Cardiac muscle cell (in vitro differentiated cells and primary cell): ENCODE results near the gene PGS1. TPM values are rescaled to one million over a fixed set of nuclear protein-coding genes. Genes with fewer than 3 reads are reported as not detected.

Experiments
- DNase-seq, 2 donors: peaks; one replicate each; pipeline versions ENCODE4 v3.0.0 to v3.0.0-alpha.2; 2010 to 2017; ENCODE audit warnings: low read depth in 1 of 2, low spot score in 1 of 2
- H3K27ac ChIP-seq: fragments of 200-600 bp; sonication (generic); 2 replicates; pipeline ENCODE4 v1.5.1; 2016
- H3K27me3 ChIP-seq: fragments of 200-600 bp; sonication (generic); 2 replicates; pipeline ENCODE4 v1.6.0; 2016; ENCODE audit warnings: control low read depth
- H3K36me3 ChIP-seq: fragments of 200-600 bp; sonication (generic); 2 replicates; pipeline ENCODE4 v1.5.1; 2016; ENCODE audit warnings: control low read depth
- H3K4me1 ChIP-seq: fragments of 200-600 bp; sonication (generic); 2 replicates; pipeline ENCODE4 v1.8.1; 2017; ENCODE audit warnings: low read depth, mild to moderate bottlenecking, mixed run types
- H3K4me3 ChIP-seq: fragments of 200-600 bp; sonication (generic); 2 replicates; pipeline ENCODE4 v1.5.1; 2016; ENCODE audit warnings: mild to moderate bottlenecking
- H3K9me3 ChIP-seq: fragments of 200-600 bp; sonication (generic); 2 replicates; pipeline ENCODE4 v1.5.1; 2017; ENCODE audit warnings: low read depth, mild to moderate bottlenecking, control low read depth
- CTCF ChIP-seq: IDR thresholded peaks from 2 replicates; pipeline ENCODE4 v1.5.1; 2012; ENCODE audit warnings: low read depth, mild to moderate bottlenecking, low read length
- polyA plus RNA-seq: library from polyadenylated mRNA; unstranded; fragments of >200 nt; fragmentation: Nextera tagmentation; extraction: Ambion mirVana; gene quantifications from 2 replicates; pipeline ENCODE4 v1.2.1, GENCODE V29; 2016
- total RNA-seq: library from RNA; depleted of rRNA; stranded (reverse); fragments of >200 nt; gene quantifications from 2 replicates; pipeline ENCODE4 v1.2.3, GENCODE V29; 2016

The PGS1 gene
- total and polyA plus RNA-seq, 2 experiments from 2014 or later: 46.7 to 64.7 TPM

DNA sequence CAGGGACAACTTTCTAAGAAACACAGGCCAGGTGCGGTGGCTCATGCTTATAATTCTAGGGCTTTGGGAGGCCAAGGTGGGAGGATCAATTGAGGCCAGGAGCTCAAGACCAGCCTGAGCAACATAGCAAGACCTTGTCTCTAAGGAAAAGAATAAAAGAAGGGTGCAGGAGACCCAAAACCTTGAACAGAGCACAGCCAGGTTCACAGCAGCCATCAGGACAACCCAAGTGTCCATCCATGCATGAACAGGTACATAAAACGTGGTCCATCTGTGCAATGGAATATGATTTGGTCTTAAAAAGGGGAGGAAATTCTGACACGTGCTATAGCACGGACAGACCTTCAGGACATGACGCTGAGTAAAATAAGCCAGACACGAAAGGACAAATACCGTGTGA, 91.0 kb downstream of the PGS1 start:
- Histone ChIP-seq H3K4me1 (no peaks in the 10 kb centered on the region), H3K36me3 (no peaks in the 10 kb centered on the region), H3K9me3 (no peaks in the 10 kb centered on the region), H3K27me3 (no peaks in the 10 kb centered on the region), H3K27ac (no peak overlapping the region), H3K4me3 (no peak overlapping the region)
- no peak for TF ChIP-seq CTCF
- no peak for DNase-seq

DNA sequence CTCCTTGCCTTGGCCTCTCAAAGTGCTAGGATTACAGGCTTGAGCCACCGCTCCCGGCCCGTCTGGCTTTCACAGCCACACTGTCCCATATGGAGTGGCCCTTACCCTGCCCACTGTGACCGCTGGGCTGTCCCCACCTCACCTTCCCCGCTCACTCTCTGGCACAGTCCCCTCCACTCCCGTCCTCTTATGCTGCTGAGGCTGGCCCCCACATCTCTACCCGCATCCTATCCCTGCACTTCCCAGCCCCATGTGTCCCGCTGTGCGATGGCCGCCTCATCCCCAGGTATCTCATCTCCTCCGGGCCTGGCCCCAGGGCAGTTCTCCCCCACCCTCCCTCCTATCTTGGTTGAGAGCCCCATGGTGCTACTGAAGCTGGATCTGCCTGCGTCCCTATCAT, 93.2 kb downstream of the PGS1 start:
- no peaks in the 10 kb centered on the region for H3K27me3 ChIP-seq
- DNase-seq: no peak
- H3K27ac ChIP-seq: no peak overlapping the region
- TF ChIP-seq CTCF: no peak
- H3K4me1 ChIP-seq: no peaks in the 10 kb centered on the region
- no peaks in the 10 kb centered on the region for H3K9me3 ChIP-seq
- H3K36me3 ChIP-seq: no peaks in the 10 kb centered on the region
- no peak overlapping the region for H3K4me3 ChIP-seq

DNA sequence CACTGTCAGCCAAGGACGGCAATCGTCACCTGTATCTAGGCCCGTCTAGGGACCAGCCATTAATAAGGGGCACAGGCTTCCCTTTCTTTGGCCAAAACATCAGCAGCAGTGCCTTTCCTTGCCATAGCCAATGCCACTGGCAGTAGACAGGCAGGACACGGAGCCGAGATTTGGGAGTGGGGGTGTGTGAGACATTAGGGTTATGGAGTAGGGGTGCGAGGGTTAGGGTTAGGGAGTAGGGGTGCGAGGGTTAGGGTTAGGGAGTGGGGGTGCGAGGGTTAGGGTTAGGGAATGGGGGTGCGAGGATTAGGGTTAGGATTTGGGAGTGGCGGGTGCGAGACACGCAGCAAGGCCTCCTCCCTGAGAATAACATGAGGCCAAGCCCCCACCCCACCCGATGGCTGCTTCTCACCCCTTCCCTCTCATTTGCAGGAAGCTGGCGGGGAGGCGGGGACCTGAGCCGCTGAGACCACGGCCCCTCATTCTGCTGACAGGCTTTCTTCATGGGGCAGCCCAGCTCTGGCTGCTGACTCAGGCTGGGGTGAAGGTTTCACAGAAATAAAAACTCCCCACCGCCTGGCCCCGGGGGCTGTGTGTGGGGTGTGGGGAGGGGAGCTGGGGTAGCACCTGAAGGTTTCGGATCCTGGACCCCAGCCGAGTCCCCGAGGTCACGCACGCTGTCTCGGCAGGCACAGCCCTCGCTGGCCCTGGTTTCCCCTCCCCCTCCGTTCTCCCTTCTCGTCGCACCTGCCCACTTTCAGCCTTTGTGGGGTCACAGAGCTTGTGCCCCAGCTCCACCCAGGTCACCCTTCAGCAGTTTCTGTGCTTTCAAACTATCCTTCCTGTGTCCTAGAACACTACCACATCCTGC, 93.8 kb downstream of the PGS1 start:
- no peaks in the 10 kb centered on the region for H3K9me3 ChIP-seq
- no peak overlapping the region for H3K4me3 ChIP-seq
- H3K36me3 ChIP-seq: no peaks in the 10 kb centered on the region
- H3K27me3 ChIP-seq: no peaks in the 10 kb centered on the region
- no peak overlapping the region for H3K27ac ChIP-seq
- no peaks in the 10 kb centered on the region for H3K4me1 ChIP-seq
- no peak for TF ChIP-seq CTCF
- DNase-seq: no peak

DNA sequence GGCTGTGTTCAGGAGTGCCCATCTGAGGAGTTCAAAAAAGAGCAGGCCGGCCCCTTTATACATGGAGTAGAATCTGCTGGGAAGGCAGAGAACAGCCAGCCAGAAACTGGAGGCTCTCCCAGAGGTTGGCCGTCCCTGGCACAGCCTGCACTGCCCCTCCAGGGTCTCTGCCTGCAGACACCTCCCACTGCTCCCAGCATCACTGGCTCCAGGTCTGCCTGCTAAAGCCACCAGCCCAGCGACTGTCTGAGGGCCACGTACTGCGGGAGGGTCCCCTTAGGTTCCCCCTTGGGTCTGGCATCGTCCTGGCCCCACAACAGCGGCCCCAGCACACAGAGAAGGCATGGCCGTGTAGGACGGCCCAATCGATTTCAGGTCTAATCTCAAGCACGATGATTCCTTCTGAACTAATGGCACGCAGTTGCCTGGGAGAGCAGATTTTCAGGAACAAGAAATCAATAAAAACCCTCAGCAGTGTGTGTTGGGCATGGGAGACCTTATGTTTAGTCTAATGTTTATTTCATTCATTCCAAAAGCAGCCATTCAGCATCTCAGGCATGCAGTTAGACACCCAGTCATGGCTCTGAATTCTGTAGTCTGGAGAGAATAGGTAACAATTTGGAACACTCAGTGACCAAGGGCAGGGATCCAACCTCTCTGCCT, 95.6 kb downstream of the PGS1 start:
- TF ChIP-seq CTCF: no peak
- no peaks in the 10 kb centered on the region for H3K27me3 ChIP-seq
- H3K9me3 ChIP-seq: no peaks in the 10 kb centered on the region
- H3K4me3 ChIP-seq: no peak overlapping the region
- DNase-seq: no peak
- no peaks in the 10 kb centered on the region for H3K36me3 ChIP-seq
- no peak overlapping the region for H3K27ac ChIP-seq
- H3K4me1 ChIP-seq: no peaks in the 10 kb centered on the region

Other genes starting within 250 kb of the PGS1 start
- 83.0 and 144 TPM in 2 replicates for gene TMC6, start 249.9 kb upstream of the PGS1 start, total RNA-seq
- gene TMC6, start 249.9 kb upstream of the PGS1 start, polyA plus RNA-seq: 85.4 and 128 TPM in 2 replicates
- 0.42 and 1.1 TPM in 2 replicates for gene TMC8, start 247.9 kb upstream of the PGS1 start, total RNA-seq
- gene TMC8, start 247.9 kb upstream of the PGS1 start, polyA plus RNA-seq: 1.8 and 3.1 TPM in 2 replicates
- not detected in 2 replicates for gene C17orf99, start 232.3 kb upstream of the PGS1 start, total RNA-seq
- gene C17orf99, start 232.3 kb upstream of the PGS1 start, polyA plus RNA-seq: not detected in 2 replicates
- 107 and 126 TPM in 2 replicates for gene SYNGR2, start 210.1 kb upstream of the PGS1 start, total RNA-seq
- gene SYNGR2, start 210.1 kb upstream of the PGS1 start, polyA plus RNA-seq: 262 and 269 TPM in 2 replicates
- gene TK1, start 191.6 kb upstream of the PGS1 start, total RNA-seq: 21.1 and 35.4 TPM in 2 replicates
- gene TK1, start 191.6 kb upstream of the PGS1 start, polyA plus RNA-seq: 40.8 and 57.5 TPM in 2 replicates
- gene AFMID, start 191.3 kb upstream of the PGS1 start, total RNA-seq: 47.7 and 85.8 TPM in 2 replicates
- 23.6 and 40.1 TPM in 2 replicates for gene AFMID, start 191.3 kb upstream of the PGS1 start, polyA plus RNA-seq
- gene BIRC5, start 164.4 kb upstream of the PGS1 start, total RNA-seq: 15.0 and 65.2 TPM in 2 replicates
- gene BIRC5, start 164.4 kb upstream of the PGS1 start, polyA plus RNA-seq: 17.7 and 112 TPM in 2 replicates
- gene TMEM235, start 147.0 kb upstream of the PGS1 start, total RNA-seq: 2.0 and 5.2 TPM in 2 replicates
- 1.7 and 2.3 TPM in 2 replicates for gene TMEM235, start 147.0 kb upstream of the PGS1 start, polyA plus RNA-seq
- gene SOCS3, start 18.6 kb upstream of the PGS1 start, total RNA-seq: 51.7 and 59.0 TPM in 2 replicates
- gene SOCS3, start 18.6 kb upstream of the PGS1 start, polyA plus RNA-seq: 33.3 and 45.5 TPM in 2 replicates
- gene DNAH17, start 198.7 kb downstream of the PGS1 start, total RNA-seq: 0.11 TPM in 1 of 2 replicates, not detected in the other
- gene DNAH17, start 198.7 kb downstream of the PGS1 start, polyA plus RNA-seq: 1.7 and 4.5 TPM in 2 replicates